Medulla oblongata (tissue), 1 donor: ENCODE measurements around the gene GPX3.

ENCODE experiments used
- DNase-seq: peaks from one replicate; pipeline ENCODE4 v3.0.0-alpha.2; 2015; ENCODE audit errors: extremely low spot score

GPX3 gene

GRCh38 chr5:151020304-151021110 lies at the start of gene GPX3:
Gene GPX3, plus strand, starts transcription at chr5:151020591. Its CDS starts 64 bp downstream, at chr5:151020655.
- DNase-seq, result peak; percentile 87

- DNase-seq, result no peak
Measured at GRCh38 chr5:150978590-150978989, 41.8 kb upstream of the GPX3 start.

GRCh38 chr5:150987746-150988145 lies 32.6 kb upstream of the GPX3 start:
- no peak for DNase-seq

- DNase-seq, result no peak
Measured at GRCh38 chr5:150989695-150990094, 30.7 kb upstream of the GPX3 start.

- no peak for DNase-seq
Measured at GRCh38 chr5:150992705-150993104, 27.7 kb upstream of the GPX3 start.

GRCh38 chr5:150993422-150993821 lies 27.0 kb upstream of the GPX3 start:
- no peak for DNase-seq

- no peak for DNase-seq
Measured at GRCh38 chr5:150993826-150994412, 26.5 kb upstream of the GPX3 start.

GRCh38 chr5:150999704-151000442 lies 20.5 kb upstream of the GPX3 start:
- DNase-seq, result peak; percentile 33

GRCh38 chr5:151001436-151001835 lies 19.0 kb upstream of the GPX3 start:
- DNase-seq, result no peak

- DNase-seq, result no peak
Measured at GRCh38 chr5:151002250-151002649, 18.1 kb upstream of the GPX3 start.

GRCh38 chr5:151002681-151003502 lies 17.5 kb upstream of the GPX3 start:
- DNase-seq, result no peak

GRCh38 chr5:151003503-151003860 lies 16.9 kb upstream of the GPX3 start:
- no peak for DNase-seq

- DNase-seq, result no peak
Measured at GRCh38 chr5:151004499-151004898, 15.9 kb upstream of the GPX3 start.

GRCh38 chr5:151005187-151005949 lies 15.0 kb upstream of the GPX3 start:
- DNase-seq, result no peak

GRCh38 chr5:151005950-151006576 lies 14.3 kb upstream of the GPX3 start:
- DNase-seq, result peak; percentile 46

GRCh38 chr5:151006704-151007334 lies 13.6 kb upstream of the GPX3 start:
- DNase-seq, result no peak

- DNase-seq, result no peak
Measured at GRCh38 chr5:151007430-151008209, 12.8 kb upstream of the GPX3 start.

GRCh38 chr5:151008210-151008491 lies 12.2 kb upstream of the GPX3 start:
- no peak for DNase-seq

GRCh38 chr5:151008906-151009305 lies 11.5 kb upstream of the GPX3 start:
- DNase-seq, result no peak

- DNase-seq, result peak; percentile 50
Measured at GRCh38 chr5:151012862-151013261, 7.5 kb upstream of the GPX3 start.
